Activated CD8-positive, alpha-beta T cell treated with anti-CD3 and anti-CD28 coated beads for 36 hours (primary cell): ENCODE measurements around the gene IDH3G. TPM values are rescaled to one million over a fixed set of nuclear protein-coding genes. Genes with fewer than 3 reads are reported as not detected.

ENCODE experiments used
- ATAC-seq: fragments of 200-7000 bp; cut with Tn5 transposase; one replicate; pipeline ENCODE4 v1.10.0; 2021; ENCODE audit warnings: mild to moderate bottlenecking, moderate library complexity
- CTCF ChIA-PET: fragments of 350-600 bp; sonication (Branson Sonifier 250); formaldehyde crosslinking; loops from one replicate; lab custom pipeline; 2021; ENCODE audit warnings: antibody characterized with exemption; lab: Charles Lee
- POLR2A ChIA-PET: fragments of 350-600 bp; sonication (Branson Sonifier 250); formaldehyde crosslinking; loops from one replicate; lab custom pipeline; 2021; ENCODE audit warnings: antibody characterized with exemption; lab: Charles Lee
- DNase-seq: peaks from one replicate; pipeline ENCODE4 v3.0.0-alpha.2; 2020
- H3K27ac Mint-ChIP-seq: one replicate; pipeline ENCODE4 v1.8.0; 2021; ENCODE audit warnings: mild to moderate bottlenecking, mixed read lengths
- H3K27me3 Mint-ChIP-seq: one replicate; pipeline ENCODE4 v1.8.0; 2021; ENCODE audit warnings: mixed read lengths
- H3K36me3 Mint-ChIP-seq: one replicate; pipeline ENCODE4 v1.8.0; 2021; ENCODE audit warnings: low read depth, mixed read lengths
- H3K4me1 Mint-ChIP-seq: one replicate; pipeline ENCODE4 v1.8.0; 2021; ENCODE audit warnings: low read depth, mixed read lengths
- H3K4me3 Mint-ChIP-seq: one replicate; pipeline ENCODE4 v1.8.0; 2021; ENCODE audit warnings: mild to moderate bottlenecking, moderate library complexity, mixed read lengths
- H3K9me3 Mint-ChIP-seq: one replicate; pipeline ENCODE4 v1.8.0; 2021; ENCODE audit warnings: mixed read lengths
- CTCF ChIP-seq: fragments of 200-600 bp; IDR thresholded peaks from one replicate; pipeline ENCODE4 v1.8.0; 2022; ENCODE audit warnings: antibody characterized with exemption, mild to moderate bottlenecking
- intact Hi-C: fragments of 100-400 bp; cut with micrococcal nuclease; formaldehyde crosslinking; loops from one replicate; pipeline ENCODE4 v1.10.0; 2022
- total RNA-seq, 2 experiments: library from RNA; stranded (reverse); gene quantifications; one replicate each; pipeline ENCODE4 v1.2.3, GENCODE V29; 2021

Gene IDH3G
- total RNA-seq, 2 experiments from 2014 or later = 54.3 to 56.9 TPM

- intact Hi-C loops = no loop called here
- POLR2A ChIA-PET = no interaction called here
- CTCF ChIA-PET = no interaction called here
Observed at GRCh38 chrX:153828308-153828707, 34.1 kb upstream of the IDH3G start.

GRCh38 chrX:153827903-153828302 is 33.7 kb upstream of the IDH3G start:
- POLR2A ChIA-PET = interaction anchor here (0.8 kb wide), 1 partner anchor 9 kb away, joined by 3 read pairs; no protein-coding TSS in a partner anchor
- ATAC-seq (no peak), DNase-seq (no peak)
- Mint-ChIP-seq H3K36me3 (no peaks in the 10 kb centered on the region), H3K4me3 (no peak overlapping the region), H3K9me3 (no peaks in the 10 kb centered on the region), H3K27ac (no peak overlapping the region), H3K27me3 (peaks cover 5% of the 10 kb centered on the region), H3K4me1 (peaks cover 6% of the 10 kb centered on the region)
- CTCF ChIA-PET = no interaction called here
- intact Hi-C loops = no loop called here
- TF ChIP-seq CTCF = no peak

More at GRCh38 chrX:153828308-153828707, 34.1 kb upstream of the IDH3G start:
- ATAC-seq (no peak), DNase-seq (no peak)
- Mint-ChIP-seq H3K27ac (no peak overlapping the region), H3K9me3 (no peaks in the 10 kb centered on the region), H3K36me3 (no peaks in the 10 kb centered on the region), H3K4me1 (peaks cover 6% of the 10 kb centered on the region), H3K4me3 (no peak overlapping the region), H3K27me3 (peaks cover 5% of the 10 kb centered on the region)
- no peak for TF ChIP-seq CTCF

GRCh38 chrX:153827016-153827415 is 32.8 kb upstream of the IDH3G start:
- POLR2A ChIA-PET = no interaction called here
- no peaks in the 10 kb centered on the region for H3K9me3 Mint-ChIP-seq
- no peak for TF ChIP-seq CTCF
- DNase-seq = no peak
- no peak for ATAC-seq
- no peaks in the 10 kb centered on the region for H3K36me3 Mint-ChIP-seq
- peaks cover 3% of the 10 kb centered on the region for H3K27me3 Mint-ChIP-seq
- no peak overlapping the region for H3K4me3 Mint-ChIP-seq
- intact Hi-C loops = no loop called here
- peaks cover 14% of the 10 kb centered on the region for H3K4me1 Mint-ChIP-seq
- CTCF ChIA-PET = no interaction called here
- H3K27ac Mint-ChIP-seq = no peak overlapping the region

- Mint-ChIP-seq H3K9me3 (no peaks in the 10 kb centered on the region), H3K36me3 (no peaks in the 10 kb centered on the region), H3K4me3 (no peak overlapping the region), H3K27me3 (peaks cover 3% of the 10 kb centered on the region), H3K4me1 (peaks cover 25% of the 10 kb centered on the region), H3K27ac (no peak overlapping the region)
- POLR2A ChIA-PET = no interaction called here
- DNase-seq = no peak
- CTCF ChIA-PET = no interaction called here
- TF ChIP-seq CTCF = no peak
- no peak for ATAC-seq
- intact Hi-C loops = no loop called here
Observed at GRCh38 chrX:153825042-153825441, 30.9 kb upstream of the IDH3G start.

GRCh38 chrX:153824348-153824747 is 30.2 kb upstream of the IDH3G start:
- Mint-ChIP-seq H3K36me3 (no peaks in the 10 kb centered on the region), H3K4me3 (no peak overlapping the region), H3K27ac (no peak overlapping the region), H3K27me3 (peaks cover 3% of the 10 kb centered on the region), H3K4me1 (peaks cover 29% of the 10 kb centered on the region), H3K9me3 (no peaks in the 10 kb centered on the region)
- DNase-seq (no peak), ATAC-seq (no peak)
- TF ChIP-seq CTCF = no peak
- CTCF ChIA-PET = no interaction called here
- intact Hi-C loops = no loop called here
- POLR2A ChIA-PET = no interaction called here
